HAP-1 (cell line): ENCODE measurements around the gene GPBP1.
"Not testable (repeated sequence)": the region's sequence is repeated elsewhere in the genome, so short reads cannot be mapped to it uniquely, and the experiment has no call there.

ENCODE experiments used
- DNase-seq, 2 experiments: peaks; one replicate each; pipeline ENCODE4 v3.0.0-alpha.2; 2016 to 2020; ENCODE audit warnings: low spot score in 2 of 2
- H3K27me3 ChIP-seq: fragments of 250-450 bp; sonication (Bioruptor Pico); 2 replicates; pipeline ENCODE4 v1.5.1; 2020; ENCODE audit warnings: low read depth, mild to moderate bottlenecking, moderate library complexity
- H3K36me3 ChIP-seq: fragments of 250-450 bp; sonication (Bioruptor Pico); replicated peaks from 2 replicates; pipeline ENCODE4 v1.5.1; 2020; ENCODE audit warnings: mild to moderate bottlenecking
- H3K4me1 ChIP-seq: fragments of 250-450 bp; sonication (Bioruptor Pico); 2 replicates; pipeline ENCODE4 v1.5.1; 2020; ENCODE audit warnings: mild to moderate bottlenecking
- H3K4me3 ChIP-seq: fragments of 250-450 bp; sonication (Bioruptor Pico); 2 replicates; pipeline ENCODE4 v1.5.1; 2020; ENCODE audit warnings: mild to moderate bottlenecking, moderate library complexity
- H3K9me3 ChIP-seq: fragments of 250-450 bp; sonication (Bioruptor Pico); 2 replicates; pipeline ENCODE4 v1.5.1; 2020; ENCODE audit warnings: mild to moderate bottlenecking, moderate library complexity
- in situ Hi-C: fragments of 300-500 bp; cut with MboI; formaldehyde crosslinking; loops from 3 replicates; pipeline ENCODE4 v1.14.3; 2020; ENCODE audit warnings: low sequenced_read_pairs, inconsistent platforms, mixed read lengths

Gene GPBP1

GRCh38 chr5:57184322-57184721 is 10.5 kb downstream of the GPBP1 start:
- Histone ChIP-seq H3K36me3 (peaks cover 31% of the 10 kb centered on the region), H3K27me3 (no peaks in the 10 kb centered on the region), H3K9me3 (no peaks in the 10 kb centered on the region), H3K4me3 (no peak overlapping the region), H3K4me1 (peaks cover 42% of the 10 kb centered on the region)
- DNase-seq, result no peak
- in situ Hi-C loops, result no loop called here

GRCh38 chr5:57185313-57185712 is 11.5 kb downstream of the GPBP1 start:
- peaks cover 27% of the 10 kb centered on the region for H3K36me3 ChIP-seq
- no peaks in the 10 kb centered on the region for H3K9me3 ChIP-seq
- in situ Hi-C loops, result no loop called here
- H3K4me1 ChIP-seq, result peaks cover 47% of the 10 kb centered on the region
- no peaks in the 10 kb centered on the region for H3K27me3 ChIP-seq
- no peak overlapping the region for H3K4me3 ChIP-seq
- DNase-seq, result no peak

- peaks cover 47% of the 10 kb centered on the region for H3K4me1 ChIP-seq
- in situ Hi-C loops, result no loop called here
- no peak overlapping the region for H3K4me3 ChIP-seq
- H3K27me3 ChIP-seq, result no peaks in the 10 kb centered on the region
- H3K9me3 ChIP-seq, result no peaks in the 10 kb centered on the region
- DNase-seq, result no peak
- peaks cover 27% of the 10 kb centered on the region for H3K36me3 ChIP-seq
Observed at GRCh38 chr5:57186194-57186593, 12.3 kb downstream of the GPBP1 start.

GRCh38 chr5:57187977-57188376 is 14.1 kb downstream of the GPBP1 start:
- in situ Hi-C loops, H3K4me3 ChIP-seq, DNase-seq, H3K27me3 ChIP-seq, H3K9me3 ChIP-seq: not testable (repeated sequence)
- H3K4me1 ChIP-seq, result peaks cover 45% of the 10 kb centered on the region
- peaks cover 27% of the 10 kb centered on the region for H3K36me3 ChIP-seq

- peaks cover 49% of the 10 kb centered on the region for H3K4me1 ChIP-seq
- no peaks in the 10 kb centered on the region for H3K9me3 ChIP-seq
- H3K27me3 ChIP-seq, result no peaks in the 10 kb centered on the region
- no peak overlapping the region for H3K4me3 ChIP-seq
- peaks cover 14% of the 10 kb centered on the region for H3K36me3 ChIP-seq
- peak in 1 of 2 experiments; percentile 73 for DNase-seq
- in situ Hi-C loops, result no loop called here
Observed at GRCh38 chr5:57189515-57189914, 15.7 kb downstream of the GPBP1 start.

- in situ Hi-C loops, result no loop called here
- H3K4me3 ChIP-seq, result no peak overlapping the region
- DNase-seq, result no peak
- no peaks in the 10 kb centered on the region for H3K9me3 ChIP-seq
- H3K36me3 ChIP-seq, result peaks cover 12% of the 10 kb centered on the region; the same call in 1 of the 2 replicates
- H3K4me1 ChIP-seq, result peaks cover 46% of the 10 kb centered on the region
- H3K27me3 ChIP-seq, result no peaks in the 10 kb centered on the region
Observed at GRCh38 chr5:57190593-57190992, 16.7 kb downstream of the GPBP1 start.

- H3K36me3 ChIP-seq, result peaks cover 9% of the 10 kb centered on the region
- in situ Hi-C loops, result no loop called here
- no peaks in the 10 kb centered on the region for H3K9me3 ChIP-seq
- peaks cover 43% of the 10 kb centered on the region for H3K4me1 ChIP-seq
- DNase-seq, result no peak
- H3K27me3 ChIP-seq, result no peaks in the 10 kb centered on the region
- H3K4me3 ChIP-seq, result no peak overlapping the region
Observed at GRCh38 chr5:57191163-57191562, 17.3 kb downstream of the GPBP1 start.

GRCh38 chr5:57191986-57192385 is 18.1 kb downstream of the GPBP1 start:
- in situ Hi-C loops, result no loop called here
- Histone ChIP-seq H3K27me3 (no peaks in the 10 kb centered on the region), H3K9me3 (no peaks in the 10 kb centered on the region), H3K36me3 (peaks cover 9% of the 10 kb centered on the region), H3K4me3 (no peak overlapping the region), H3K4me1 (peaks cover 34% of the 10 kb centered on the region)
- no peak for DNase-seq

- H3K27me3 ChIP-seq, DNase-seq, H3K36me3 ChIP-seq, H3K9me3 ChIP-seq, H3K4me3 ChIP-seq, in situ Hi-C loops: not testable (repeated sequence)
- H3K4me1 ChIP-seq, result peaks cover 28% of the 10 kb centered on the region
Observed at GRCh38 chr5:57192832-57193231, 19.0 kb downstream of the GPBP1 start.

- H3K9me3 ChIP-seq, result no peaks in the 10 kb centered on the region
- H3K4me3 ChIP-seq, result no peak overlapping the region
- no peak for DNase-seq
- in situ Hi-C loops, result no loop called here
- H3K4me1 ChIP-seq, result peaks cover 19% of the 10 kb centered on the region
- no peaks in the 10 kb centered on the region for H3K27me3 ChIP-seq
- peaks cover 8% of the 10 kb centered on the region for H3K36me3 ChIP-seq
Observed at GRCh38 chr5:57193757-57194413, 20.0 kb downstream of the GPBP1 start.

GRCh38 chr5:57194653-57195052 is 20.8 kb downstream of the GPBP1 start:
- no peaks in the 10 kb centered on the region for H3K27me3 ChIP-seq
- H3K4me3 ChIP-seq, result no peak overlapping the region
- in situ Hi-C loops, result no loop called here
- H3K9me3 ChIP-seq, result no peaks in the 10 kb centered on the region
- H3K36me3 ChIP-seq, result peaks cover 8% of the 10 kb centered on the region
- H3K4me1 ChIP-seq, result peaks cover 11% of the 10 kb centered on the region
- no peak for DNase-seq

- Histone ChIP-seq H3K36me3 (peaks cover 8% of the 10 kb centered on the region), H3K4me3 (no peak overlapping the region), H3K9me3 (no peaks in the 10 kb centered on the region), H3K27me3 (no peaks in the 10 kb centered on the region), H3K4me1 (peaks cover 7% of the 10 kb centered on the region; the same call in 1 of the 2 replicates)
- in situ Hi-C loops, result no loop called here
- no peak for DNase-seq
Observed at GRCh38 chr5:57195060-57195459, 21.2 kb downstream of the GPBP1 start.

GRCh38 chr5:57199866-57200265 is 26.0 kb downstream of the GPBP1 start:
- no peaks in the 10 kb centered on the region for H3K27me3 ChIP-seq
- in situ Hi-C loops, result no loop called here
- H3K4me1 ChIP-seq, result peaks cover 13% of the 10 kb centered on the region
- H3K4me3 ChIP-seq, result no peak overlapping the region
- peaks cover 2% of the 10 kb centered on the region; the same call in 1 of the 2 replicates for H3K36me3 ChIP-seq
- DNase-seq, result no peak
- no peaks in the 10 kb centered on the region for H3K9me3 ChIP-seq

- Histone ChIP-seq H3K4me1 (peaks cover 14% of the 10 kb centered on the region), H3K36me3 (peaks cover 1% of the 10 kb centered on the region; the same call in 1 of the 2 replicates), H3K4me3 (no peak overlapping the region), H3K9me3 (no peaks in the 10 kb centered on the region), H3K27me3 (no peaks in the 10 kb centered on the region)
- DNase-seq, result no peak
- in situ Hi-C loops, result no loop called here
Observed at GRCh38 chr5:57202811-57203210, 29.0 kb downstream of the GPBP1 start.
